K562 (cell line): ENCODE measurements around the gene CDHR2. TPM values are rescaled to one million over a fixed set of nuclear protein-coding genes. Genes with fewer than 3 reads are reported as not detected.

Source experiments
- ATAC-seq: fragments of 200-7000 bp; cut with Tn5 transposase; 3 replicates; pipeline ENCODE4 v1.9.1; 2020; ENCODE audit warnings: moderate library complexity
- BruUV-seq: library from RNA; stranded (reverse); fragments of 400-500 nt; replicated peaks from 2 replicates; lab custom pipeline; 2021; lab: Mats Ljungman, UMichigan
- CTCF ChIA-PET: fragments of 300-600 bp; formaldehyde crosslinking; extraction: SDS; loops from one replicate; lab custom pipeline; 2021; ENCODE audit warnings: low intra/inter-chr PET ratio; lab: Yijun Ruan, JAX
- POLR2A ChIA-PET: fragments of 300-600, 350-650 bp; sonication (Branson Sonifier 250); formaldehyde crosslinking; extraction: SDS; loops from one replicate; lab custom pipeline; 2021; ENCODE audit warnings: antibody characterized with exemption, inconsistent platforms; lab: Yijun Ruan, JAX
- DNase-seq, 4 experiments: peaks; one replicate each; pipeline versions ENCODE4 v3.0.0 to v3.0.0-alpha.2; 2011 to 2018; ENCODE audit warnings: low spot score in 3 of 4, mixed read lengths in 3 of 4; ENCODE audit errors: extremely low read depth in 1 of 4
- FAIRE-seq: peaks from 2 replicates; lab custom pipeline; 2011; peaks lifted over from hg19 to GRCh38; lab: Jason Lieb, UNC
- H2AFZ ChIP-seq: 2 replicates; pipeline ENCODE4 v1.6.0; 2011; ENCODE audit warnings: low read depth, low read length, control low read depth, inconsistent platforms
- H3K27ac ChIP-seq: fragments of 200-600 bp; 3 replicates; pipeline ENCODE4 v1.8.0; 2011; ENCODE audit warnings: low read depth, mild to moderate bottlenecking, control low read depth, inconsistent platforms, low read length, moderate library complexity, mixed read lengths; ENCODE audit errors: extremely low read depth
- H3K27me3 ChIP-seq, 2 experiments: fragments of 300-600 bp in 1 of 2; 2 replicates in 1 of 2; 3 replicates in 1 of 2; pipeline versions ENCODE4 v1.6.0 to v1.8.0; 2011; ENCODE audit warnings: inconsistent platforms in 2 of 2, low read length in 2 of 2, mild to moderate bottlenecking in 1 of 2, mixed read lengths in 1 of 2, moderate library complexity in 1 of 2; ENCODE audit not compliant: control insufficient read depth in 2 of 2, insufficient read depth in 2 of 2
- H3K36me3 ChIP-seq: fragments of 300-600 bp; 3 replicates; pipeline ENCODE4 v1.8.0; 2011; ENCODE audit warnings: mild to moderate bottlenecking, low read length, inconsistent platforms; ENCODE audit not compliant: control insufficient read depth, insufficient read depth
- H3K4me1 ChIP-seq, 2 experiments: fragments of 200-600 bp in 1 of 2; replicated peaks in 1 of 2; 2 replicates in 1 of 2; 3 replicates in 1 of 2; pipeline versions ENCODE4 v1.5.1 to v1.8.0; 2011; ENCODE audit warnings: inconsistent platforms in 2 of 2, low read length in 2 of 2, mild to moderate bottlenecking in 1 of 2, mixed read lengths in 1 of 2, moderate library complexity in 1 of 2; ENCODE audit not compliant: control insufficient read depth in 2 of 2, insufficient read depth in 2 of 2
- H3K4me2 ChIP-seq: 2 replicates; pipeline ENCODE4 v1.6.1; 2011; ENCODE audit warnings: low read length, control low read depth, inconsistent platforms, mixed read lengths; ENCODE audit not compliant: insufficient read depth
- H3K4me3 ChIP-seq: fragments of 200-600 bp; sonication (generic), shearing (Covaris generic); 2 replicates; pipeline ENCODE4 v1.5.1; 2016; ENCODE audit warnings: control low read depth, inconsistent platforms
- H3K79me2 ChIP-seq: fragments of 200-600 bp; 3 replicates; pipeline ENCODE4 v1.8.0; 2011; ENCODE audit warnings: low read length, inconsistent platforms; ENCODE audit not compliant: control insufficient read depth, insufficient read depth
- H3K9ac ChIP-seq, 2 experiments: 2 replicates each; pipeline versions ENCODE4 v1.6.0 to v1.6.1; 2011; ENCODE audit warnings: low read depth in 2 of 2, low read length in 2 of 2, control low read depth in 1 of 2, inconsistent platforms in 1 of 2, mild to moderate bottlenecking in 1 of 2, mixed read lengths in 1 of 2; ENCODE audit not compliant: insufficient read depth in 1 of 2
- H3K9me1 ChIP-seq: one replicate; pipeline ENCODE4 v1.6.0; 2011; ENCODE audit warnings: inconsistent platforms, mild to moderate bottlenecking, low read length, moderate library complexity; ENCODE audit not compliant: control insufficient read depth, insufficient read depth
- H3K9me3 ChIP-seq: replicated peaks from 2 replicates; pipeline ENCODE4 v1.5.1; 2011; ENCODE audit warnings: low read depth, low read length, inconsistent platforms; ENCODE audit not compliant: control insufficient read depth, insufficient read depth
- H4K20me1 ChIP-seq: replicated peaks from 2 replicates; pipeline ENCODE4 v1.6.1; 2011; ENCODE audit warnings: low read length, inconsistent platforms, mixed read lengths; ENCODE audit not compliant: control insufficient read depth, insufficient read depth
- SUPT5H ChIP-seq: fragments of 450-650 bp; IDR thresholded peaks from 2 replicates; pipeline ENCODE4 v1.6.1; 2016
- WGBS: fragments of 100-300 bp; shearing (Covaris generic); methylation state at CpG from one replicate; pipeline ENCODE4 v1.1.6; 2016; ENCODE audit warnings: low coverage, mixed read lengths; ENCODE audit not compliant: insufficient coverage; ENCODE audit errors: missing lambda C conversion rate; 5-methylcytosine and 5-hydroxymethylcytosine counted together
- in situ Hi-C: fragments of 300-500 bp; cut with MboI; formaldehyde crosslinking; loops from 4 replicates; pipeline ENCODE4 v1.15.0; 2018; ENCODE audit warnings: inconsistent platforms, mixed read lengths
- intact Hi-C: fragments of 100-400 bp; cut with micrococcal nuclease; formaldehyde crosslinking; loops from 2 replicates; pipeline ENCODE4 v1.14.2; 2022
- polyA plus RNA-seq, 8 experiments: library from polyadenylated mRNA; depleted of rRNA in 4 of 8; stranded (reverse) in 5 of 8; unstranded in 3 of 8; fragments of >200 nt; fragmentation: Nextera tagmentation in 2 of 8; fragmentation: Illumina TruSeq in 1 of 8; extraction: Ambion mirVana in 2 of 8; extraction: Trizol in 1 of 8; gene quantifications; 2 replicates each; pipeline versions ENCODE4 v1.2.1 to v1.2.3, GENCODE V29; 2011 to 2014; ENCODE audit warnings: inconsistent platforms in 1 of 8, missing spikeins in 1 of 8
- total RNA-seq, 7 experiments: library from RNA; depleted of rRNA in 6 of 7; stranded (reverse); fragments of >200 nt in 6 of 7; fragmentation: Illumina TruSeq in 2 of 7; extraction: Trizol in 2 of 7; gene quantifications; 2 replicates each; pipeline versions ENCODE4 v1.2.1 to v1.2.3, GENCODE V29; 2011 to 2021; ENCODE audit warnings: low replicate concordance in 1 of 7
- TF ChIP-seq, protein P1 (sequence below), 2 experiments: fragments of 450-650 bp in 1 of 2; sonication (generic) in 1 of 2; formaldehyde crosslinking in 1 of 2; IDR thresholded peaks; 2 replicates each; pipeline versions ENCODE4 v1.7.1 to v1.9.0; 2016 to 2022; ENCODE audit warnings: inconsistent platforms in 1 of 2, mild to moderate bottlenecking in 1 of 2, missing genetic modification reagents in 1 of 2

Gene CDHR2
- total and polyA plus RNA-seq, 9 of the 15 experiments (the other 6 are each of a cell fraction or from before 2014, with no cell fraction given) = 0.01 to 0.62 (median 0.09) TPM; not detected in 2

GRCh38 chr5:176526462-176526861 is 22.7 kb upstream of the CDHR2 start:
- POLR2A ChIA-PET = interaction anchor here (5.8 kb wide), 1 partner anchor 10 kb away, joined by 39 read pairs; the partner anchor contains the start of gene RNF44
- no peak overlapping the region for H3K27ac ChIP-seq
- FAIRE-seq = no peak

More at GRCh38 chr5:176526462-176526861, 22.7 kb upstream of the CDHR2 start:
- Histone ChIP-seq H4K20me1 (no peaks in the 10 kb centered on the region), H3K4me2 (no peak overlapping the region), H3K79me2 (no peaks in the 10 kb centered on the region), H3K9me1 (no peaks in the 10 kb centered on the region), H3K4me3 (no peak overlapping the region), H3K4me1 (peaks cover 0 to 23% of the 10 kb centered on the region in 2 experiments; a peak in 2 of 5 replicates), H3K9me3 (no peaks in the 10 kb centered on the region), H3K27me3 (peaks cover 0 to 4% of the 10 kb centered on the region in 2 experiments; a peak in 1 of 5 replicates), H2AFZ (no peak overlapping the region), H3K36me3 (peaks cover 40% of the 10 kb centered on the region; the same call in 2 of the 3 replicates), H3K9ac (no peak overlapping the region)
- in situ Hi-C loops = no loop called here
- intact Hi-C loops = no loop called here
- no TSS peak for BruUV-seq
- TF ChIP-seq, protein P1, sequence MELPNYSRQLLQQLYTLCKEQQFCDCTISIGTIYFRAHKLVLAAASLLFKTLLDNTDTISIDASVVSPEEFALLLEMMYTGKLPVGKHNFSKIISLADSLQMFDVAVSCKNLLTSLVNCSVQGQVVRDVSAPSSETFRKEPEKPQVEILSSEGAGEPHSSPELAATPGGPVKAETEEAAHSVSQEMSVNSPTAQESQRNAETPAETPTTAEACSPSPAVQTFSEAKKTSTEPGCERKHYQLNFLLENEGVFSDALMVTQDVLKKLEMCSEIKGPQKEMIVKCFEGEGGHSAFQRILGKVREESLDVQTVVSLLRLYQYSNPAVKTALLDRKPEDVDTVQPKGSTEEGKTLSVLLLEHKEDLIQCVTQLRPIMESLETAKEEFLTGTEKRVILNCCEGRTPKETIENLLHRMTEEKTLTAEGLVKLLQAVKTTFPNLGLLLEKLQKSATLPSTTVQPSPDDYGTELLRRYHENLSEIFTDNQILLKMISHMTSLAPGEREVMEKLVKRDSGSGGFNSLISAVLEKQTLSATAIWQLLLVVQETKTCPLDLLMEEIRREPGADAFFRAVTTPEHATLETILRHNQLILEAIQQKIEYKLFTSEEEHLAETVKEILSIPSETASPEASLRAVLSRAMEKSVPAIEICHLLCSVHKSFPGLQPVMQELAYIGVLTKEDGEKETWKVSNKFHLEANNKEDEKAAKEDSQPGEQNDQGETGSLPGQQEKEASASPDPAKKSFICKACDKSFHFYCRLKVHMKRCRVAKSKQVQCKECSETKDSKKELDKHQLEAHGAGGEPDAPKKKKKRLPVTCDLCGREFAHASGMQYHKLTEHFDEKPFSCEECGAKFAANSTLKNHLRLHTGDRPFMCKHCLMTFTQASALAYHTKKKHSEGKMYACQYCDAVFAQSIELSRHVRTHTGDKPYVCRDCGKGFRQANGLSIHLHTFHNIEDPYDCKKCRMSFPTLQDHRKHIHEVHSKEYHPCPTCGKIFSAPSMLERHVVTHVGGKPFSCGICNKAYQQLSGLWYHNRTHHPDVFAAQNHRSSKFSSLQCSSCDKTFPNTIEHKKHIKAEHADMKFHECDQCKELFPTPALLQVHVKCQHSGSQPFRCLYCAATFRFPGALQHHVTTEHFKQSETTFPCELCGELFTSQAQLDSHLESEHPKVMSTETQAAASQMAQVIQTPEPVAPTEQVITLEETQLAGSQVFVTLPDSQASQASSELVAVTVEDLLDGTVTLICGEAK (IDR thresholded peaks at IDR 0.05) = no peak
- TF ChIP-seq, protein P1 (CRISPR knock-in tag; IDR thresholded peaks at IDR 0.05) = no peak
- peak; percentile 29; the same call in 1 of the 2 replicates for TF ChIP-seq SUPT5H
- WGBS = 87% methylated on average over 8 of the region's 9 CpGs
- DNase-seq = no peak
- CTCF ChIA-PET = no interaction called here
- ATAC-seq = no peak
